ACC112 (cell line): ENCODE measurements around the gene OR1L4.

Experiments used
- H2AFZ ChIP-seq: fragments of 200-600 bp; sonication (generic); one replicate; pipeline ENCODE4 v1.6.0; 2017; ENCODE audit warnings: antibody characterized with exemption, low read length; ENCODE audit not compliant: unreplicated experiment
- H3K27ac ChIP-seq: fragments of 200-600 bp; sonication (generic); 2 replicates; pipeline ENCODE4 v1.5.1; 2014; ENCODE audit warnings: low read depth, mild to moderate bottlenecking, antibody characterized with exemption, low read length, moderate library complexity
- H3K27me3 ChIP-seq: fragments of 200-600 bp; sonication (generic); 2 replicates; pipeline ENCODE4 v1.6.1; 2014; ENCODE audit warnings: mild to moderate bottlenecking, antibody characterized with exemption, low read length, moderate library complexity, mixed read lengths; ENCODE audit not compliant: insufficient read depth
- H3K36me3 ChIP-seq: fragments of 200-600 bp; sonication (generic); 2 replicates; pipeline ENCODE4 v1.6.1; 2016; ENCODE audit warnings: mild to moderate bottlenecking, antibody characterized with exemption, low read length, moderate library complexity, mixed read lengths; ENCODE audit not compliant: insufficient read depth
- H3K4me1 ChIP-seq: fragments of 200-600 bp; sonication (generic); one replicate; pipeline ENCODE4 v1.6.1; 2016; ENCODE audit warnings: low read length, mixed read lengths; ENCODE audit not compliant: insufficient read depth, unreplicated experiment, control insufficient read depth
- H3K4me3 ChIP-seq: fragments of 200-600 bp; sonication (generic); 2 replicates; pipeline ENCODE4 v1.5.1; 2014; ENCODE audit warnings: mild to moderate bottlenecking, low read depth, low read length
- H3K79me2 ChIP-seq: fragments of 200-600 bp; sonication (generic); one replicate; pipeline ENCODE4 v1.6.0; 2016; ENCODE audit warnings: low read length; ENCODE audit not compliant: control insufficient read depth, unreplicated experiment, insufficient read depth

Gene OR1L4

GRCh38 chr9:122723690-122724089 lies at the start of gene OR1L4:
Gene OR1L4 (plus strand): TSS chr9:122723990. CDS start chr9:122723990, 0 bp downstream.
- Histone ChIP-seq H3K4me3 (no peak within 1 kb of the TSS), H3K4me1 (no peaks in the 10 kb centered on the region), H2AFZ (no peak within 1 kb of the TSS), H3K27me3 (no peaks in the 10 kb centered on the region), H3K27ac (no peak within 1 kb of the TSS), H3K36me3 (no peaks in the 10 kb centered on the region), H3K79me2 (no peaks in the 10 kb centered on the region)

GRCh38 chr9:122684851-122685250 lies 38.9 kb upstream of the OR1L4 start:
- Histone ChIP-seq H3K27ac (no peak overlapping the region), H3K36me3 (no peaks in the 10 kb centered on the region), H3K4me3 (no peak overlapping the region), H3K27me3 (no peaks in the 10 kb centered on the region; the same call in 1 of the 2 replicates), H2AFZ (no peak overlapping the region), H3K4me1 (no peaks in the 10 kb centered on the region), H3K79me2 (no peaks in the 10 kb centered on the region)

GRCh38 chr9:122695696-122696095 lies 28.1 kb upstream of the OR1L4 start:
- Histone ChIP-seq H3K79me2 (no peaks in the 10 kb centered on the region), H3K36me3 (no peaks in the 10 kb centered on the region), H2AFZ (no peak overlapping the region), H3K27me3 (peaks cover 3% of the 10 kb centered on the region), H3K4me1 (no peaks in the 10 kb centered on the region), H3K4me3 (no peak overlapping the region), H3K27ac (no peak overlapping the region)

- H3K4me1 ChIP-seq: no peaks in the 10 kb centered on the region
- H3K79me2 ChIP-seq: no peaks in the 10 kb centered on the region
- H3K36me3 ChIP-seq: no peaks in the 10 kb centered on the region
- no peak overlapping the region for H3K27ac ChIP-seq
- H2AFZ ChIP-seq: no peak overlapping the region
- no peak overlapping the region for H3K4me3 ChIP-seq
- H3K27me3 ChIP-seq: no peaks in the 10 kb centered on the region
These were observed 5.8 kb upstream of the OR1L4 start for GRCh38 chr9:122718038-122718437.

- Histone ChIP-seq H3K27me3 (no peaks in the 10 kb centered on the region), H3K27ac (no peak overlapping the region), H3K36me3 (no peaks in the 10 kb centered on the region), H2AFZ (no peak overlapping the region), H3K4me1 (no peaks in the 10 kb centered on the region), H3K79me2 (no peaks in the 10 kb centered on the region), H3K4me3 (no peak overlapping the region)
These were observed 4.6 kb upstream of the OR1L4 start for GRCh38 chr9:122719218-122719617.

GRCh38 chr9:122742003-122742402 lies 18.2 kb downstream of the OR1L4 start, which contains the start of gene OR1L6:
Gene OR1L6 (plus strand): TSS chr9:122742303. CDS start chr9:122749848, 7,545 bp downstream.
- H3K79me2 ChIP-seq: no peaks in the 10 kb centered on the region
- no peaks in the 10 kb centered on the region for H3K4me1 ChIP-seq
- H3K4me3 ChIP-seq: no peak within 1 kb of the TSS
- H3K27ac ChIP-seq: no peak within 1 kb of the TSS
- H2AFZ ChIP-seq: no peak within 1 kb of the TSS
- peaks cover 42% of the 10 kb centered on the region for H3K27me3 ChIP-seq
- H3K36me3 ChIP-seq: no peaks in the 10 kb centered on the region

GRCh38 chr9:122754825-122755224 lies 31.0 kb downstream of the OR1L4 start:
- Histone ChIP-seq H2AFZ (no peak overlapping the region), H3K36me3 (no peaks in the 10 kb centered on the region), H3K4me1 (no peaks in the 10 kb centered on the region), H3K27ac (no peak overlapping the region), H3K4me3 (no peak overlapping the region), H3K79me2 (no peaks in the 10 kb centered on the region), H3K27me3 (peaks cover 18% of the 10 kb centered on the region; the same call in 1 of the 2 replicates)

GRCh38 chr9:122767817-122768216 lies 44.0 kb downstream of the OR1L4 start:
- Histone ChIP-seq H3K4me1 (no peaks in the 10 kb centered on the region), H3K79me2 (no peaks in the 10 kb centered on the region), H3K27me3 (0 out of 2 replicates have a peak, but pooled peaks cover 2% of the 10 kb centered on the region)

More at GRCh38 chr9:122767817-122768216, 44.0 kb downstream of the OR1L4 start:
- H2AFZ ChIP-seq: no peak overlapping the region
- no peak overlapping the region for H3K4me3 ChIP-seq
- H3K36me3 ChIP-seq: no peaks in the 10 kb centered on the region
- H3K27ac ChIP-seq: no peak overlapping the region
